ENCODE measurements around the gene MUC5AC.

Gene MUC5AC

DNA sequence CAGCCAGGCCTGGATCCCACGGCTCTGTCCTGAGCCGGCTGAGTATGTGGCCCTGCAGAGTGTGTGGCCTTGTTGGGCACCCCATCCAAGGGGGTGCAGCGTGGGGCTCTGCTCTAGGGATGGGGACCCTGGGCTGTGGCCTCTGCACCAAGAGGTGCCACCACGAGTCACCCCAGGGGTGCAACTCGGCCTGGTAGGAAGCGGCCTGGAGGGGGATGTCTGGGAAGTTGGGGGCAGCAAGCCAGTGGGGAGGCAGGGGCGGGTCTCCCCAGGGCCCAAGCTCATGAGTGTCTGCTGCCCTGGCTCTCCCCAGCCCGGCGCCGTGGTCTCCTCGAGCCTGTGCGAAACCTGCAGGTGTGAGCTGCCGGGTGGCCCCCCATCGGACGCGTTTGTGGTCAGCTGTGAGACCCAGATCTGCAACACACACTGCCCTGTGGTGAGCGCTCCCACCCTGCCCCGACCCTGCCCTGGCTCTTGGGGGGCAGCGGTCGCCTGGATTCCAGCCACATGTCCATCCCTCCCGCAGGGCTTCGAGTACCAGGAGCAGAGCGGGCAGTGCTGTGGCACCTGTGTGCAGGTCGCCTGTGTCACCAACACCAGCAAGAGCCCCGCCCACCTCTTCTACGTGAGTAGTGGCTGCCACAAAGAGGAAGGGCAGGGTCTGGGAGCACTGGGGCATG, 40.9 kb downstream of the MUC5AC start:
- TF ChIP-seq, protein P1, sequence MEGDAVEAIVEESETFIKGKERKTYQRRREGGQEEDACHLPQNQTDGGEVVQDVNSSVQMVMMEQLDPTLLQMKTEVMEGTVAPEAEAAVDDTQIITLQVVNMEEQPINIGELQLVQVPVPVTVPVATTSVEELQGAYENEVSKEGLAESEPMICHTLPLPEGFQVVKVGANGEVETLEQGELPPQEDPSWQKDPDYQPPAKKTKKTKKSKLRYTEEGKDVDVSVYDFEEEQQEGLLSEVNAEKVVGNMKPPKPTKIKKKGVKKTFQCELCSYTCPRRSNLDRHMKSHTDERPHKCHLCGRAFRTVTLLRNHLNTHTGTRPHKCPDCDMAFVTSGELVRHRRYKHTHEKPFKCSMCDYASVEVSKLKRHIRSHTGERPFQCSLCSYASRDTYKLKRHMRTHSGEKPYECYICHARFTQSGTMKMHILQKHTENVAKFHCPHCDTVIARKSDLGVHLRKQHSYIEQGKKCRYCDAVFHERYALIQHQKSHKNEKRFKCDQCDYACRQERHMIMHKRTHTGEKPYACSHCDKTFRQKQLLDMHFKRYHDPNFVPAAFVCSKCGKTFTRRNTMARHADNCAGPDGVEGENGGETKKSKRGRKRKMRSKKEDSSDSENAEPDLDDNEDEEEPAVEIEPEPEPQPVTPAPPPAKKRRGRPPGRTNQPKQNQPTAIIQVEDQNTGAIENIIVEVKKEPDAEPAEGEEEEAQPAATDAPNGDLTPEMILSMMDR (IDR thresholded peaks at IDR 0.05; ENCODE audit: borderline replicate concordance, insufficient read depth, low read depth, low read length): no peak
- no peak overlapping the region for H3K4me3 ChIP-seq (ENCODE audit: low read depth, low read length)

DNA sequence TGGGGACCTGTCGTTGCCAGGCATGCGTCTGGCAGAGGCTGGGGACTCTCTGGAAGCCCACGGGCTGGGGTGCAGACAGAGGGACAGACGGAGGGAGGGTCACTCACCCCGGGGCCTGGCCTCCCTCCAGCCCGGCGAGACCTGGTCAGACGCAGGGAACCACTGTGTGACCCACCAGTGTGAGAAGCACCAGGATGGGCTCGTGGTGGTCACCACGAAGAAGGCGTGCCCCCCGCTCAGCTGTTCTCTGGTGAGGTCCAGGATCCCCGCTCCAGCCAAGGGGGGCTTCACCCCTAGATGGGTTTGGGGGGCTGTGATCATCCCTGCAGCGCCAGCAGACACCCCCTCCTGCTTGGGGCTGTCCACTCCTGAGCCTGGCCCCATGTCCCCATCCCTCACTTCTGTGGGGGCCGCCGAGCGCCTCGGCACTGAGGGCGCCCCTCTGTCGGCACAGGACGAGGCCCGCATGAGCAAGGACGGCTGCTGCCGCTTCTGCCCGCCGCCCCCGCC, 41.5 kb downstream of the MUC5AC start:
- TF ChIP-seq, protein P1 (IDR thresholded peaks at IDR 0.05; ENCODE audit: borderline replicate concordance, insufficient read depth, low read depth, low read length): no peak
- no peak overlapping the region for H3K4me3 ChIP-seq (ENCODE audit: low read depth, low read length)

DNA sequence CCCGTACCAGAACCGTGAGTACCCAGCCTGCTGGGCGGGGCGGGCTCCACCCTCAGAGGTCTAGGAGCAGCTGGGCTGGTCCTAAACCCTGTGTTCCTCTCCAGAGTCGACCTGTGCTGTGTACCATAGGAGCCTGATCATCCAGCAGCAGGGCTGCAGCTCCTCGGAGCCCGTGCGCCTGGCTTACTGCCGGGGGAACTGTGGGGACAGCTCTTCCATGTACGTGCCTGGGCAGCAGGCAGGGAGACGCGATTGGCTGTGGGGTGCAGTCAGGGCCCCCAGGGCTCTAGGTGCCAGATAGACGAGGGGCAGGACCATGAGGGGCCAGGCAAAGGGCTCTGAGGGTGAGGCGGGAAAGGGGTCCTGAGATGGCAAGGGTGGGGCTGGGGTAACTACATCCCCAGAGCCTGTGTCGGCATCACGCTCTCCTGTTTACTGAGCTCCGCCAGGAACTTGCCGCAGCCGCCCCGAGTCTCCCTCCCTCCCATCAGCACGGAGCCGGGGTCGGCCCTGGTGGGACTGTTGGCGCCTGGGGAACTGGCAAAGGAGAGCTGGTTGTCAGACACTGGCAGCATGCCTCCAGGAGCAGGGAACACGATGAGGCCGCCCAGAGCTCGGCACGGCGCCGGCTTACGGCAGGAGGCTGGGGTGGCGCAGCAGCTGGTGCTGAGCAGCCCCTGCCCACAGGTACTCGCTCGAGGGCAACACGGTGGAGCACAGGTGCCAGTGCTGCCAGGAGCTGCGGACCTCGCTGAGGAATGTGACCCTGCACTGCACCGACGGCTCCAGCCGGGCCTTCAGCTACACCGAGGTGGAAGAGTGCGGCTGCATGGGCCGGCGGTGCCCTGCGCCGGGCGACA, 42.2 kb downstream of the MUC5AC start:
- TF ChIP-seq, protein P1 (IDR thresholded peaks at IDR 0.05; ENCODE audit: borderline replicate concordance, insufficient read depth, low read depth, low read length): no peak
- H3K4me3 ChIP-seq (ENCODE audit: low read depth, low read length): no peak overlapping the region

DNA sequence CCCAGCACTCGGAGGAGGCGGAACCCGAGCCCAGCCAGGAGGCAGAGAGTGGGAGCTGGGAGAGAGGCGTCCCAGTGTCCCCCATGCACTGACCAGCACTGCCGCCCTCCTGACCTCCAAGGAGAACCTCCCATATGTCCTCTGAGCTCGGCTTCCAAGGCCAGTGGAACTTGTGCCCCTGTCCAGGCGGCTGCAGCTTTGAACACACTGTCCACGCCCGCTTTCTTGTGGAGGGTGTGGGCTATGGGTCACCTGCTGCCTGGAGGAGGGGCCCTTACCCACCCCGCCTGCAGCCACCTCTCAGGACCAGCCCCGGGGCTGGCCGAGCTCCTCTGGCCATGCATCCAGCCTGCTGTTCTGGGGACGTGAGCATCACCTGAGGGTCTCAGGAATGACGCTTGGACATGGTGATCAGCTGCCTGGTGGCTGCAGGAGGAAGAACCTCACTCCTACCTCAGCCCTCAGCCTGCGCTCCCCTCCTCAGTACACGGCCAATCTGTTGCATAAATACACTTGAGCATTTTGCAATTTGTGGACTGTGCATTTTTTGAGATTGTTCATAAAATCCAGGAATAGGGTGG, 42.9 kb downstream of the MUC5AC start:
- H3K4me3 ChIP-seq (ENCODE audit: low read depth, low read length): no peak overlapping the region
- TF ChIP-seq, protein P1 (IDR thresholded peaks at IDR 0.05; ENCODE audit: borderline replicate concordance, insufficient read depth, low read depth, low read length): no peak

DNA sequence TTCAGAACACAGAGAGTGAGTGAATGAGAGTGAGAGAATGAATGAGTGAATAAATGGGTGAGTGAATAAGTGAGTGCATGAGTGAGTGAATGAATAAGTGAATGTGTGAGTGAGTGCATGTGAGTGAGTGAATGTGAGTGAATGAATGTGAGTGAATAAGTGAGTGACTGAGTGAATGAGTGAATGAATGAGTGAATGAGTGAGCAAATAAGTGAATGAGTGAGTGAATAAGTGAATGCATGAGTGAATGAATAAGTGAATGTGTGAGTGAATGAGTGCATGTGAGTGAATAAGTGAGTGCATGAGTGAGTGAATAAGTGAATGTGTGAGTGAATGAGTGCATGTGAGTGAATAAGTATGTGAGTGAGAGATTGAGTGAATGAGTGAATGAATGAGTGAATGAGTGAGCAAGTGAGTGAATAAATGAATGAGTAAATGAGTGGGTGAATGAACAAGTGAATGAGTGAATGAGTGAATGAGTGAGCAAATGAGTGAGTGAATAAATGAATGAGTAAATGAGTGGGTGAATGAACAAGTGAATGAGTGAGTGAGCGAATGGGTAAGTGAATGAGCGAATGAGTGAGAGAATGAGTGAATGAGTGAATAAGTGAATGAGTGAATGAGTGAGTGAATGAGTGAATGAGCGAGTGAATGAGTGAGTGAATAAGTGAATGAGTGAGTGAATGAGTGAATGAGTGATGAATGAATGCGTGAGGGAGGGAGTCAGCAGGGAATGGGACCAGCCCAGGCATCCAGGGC, 43.8 kb downstream of the MUC5AC start:
- H3K4me3 ChIP-seq (ENCODE audit: low read depth, low read length): no peak overlapping the region

DNA sequence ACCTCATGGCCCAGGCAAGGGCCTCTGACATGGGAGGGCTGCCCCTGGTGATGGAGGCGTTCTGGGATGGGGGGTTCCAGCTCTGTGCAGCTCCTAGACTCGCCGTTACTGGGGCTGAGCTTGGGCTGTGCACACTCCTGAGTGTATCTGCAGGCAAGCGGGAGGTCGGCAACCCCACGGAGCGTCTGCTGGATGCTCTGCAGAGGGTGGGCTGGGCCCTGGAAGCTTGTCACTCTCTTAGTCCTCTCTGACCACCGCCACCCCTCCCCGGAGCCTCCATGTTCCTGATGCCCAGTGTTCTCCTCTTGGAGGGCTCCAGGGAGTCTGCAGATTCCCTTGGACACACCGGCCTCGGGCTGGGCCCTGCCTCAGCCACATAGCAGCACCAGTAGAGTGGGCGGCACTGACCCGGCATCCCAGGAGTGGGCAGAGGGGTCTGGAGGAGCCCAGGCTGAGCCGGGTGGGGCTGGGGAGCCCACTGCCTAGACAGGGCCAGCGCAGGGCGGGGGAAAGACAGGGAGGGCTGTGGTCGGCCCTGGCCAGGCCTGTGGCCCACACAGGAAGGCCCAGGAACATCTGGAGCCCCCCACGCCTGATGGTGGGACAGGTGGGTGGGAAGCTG, 44.5 kb downstream of the MUC5AC start:
- TF ChIP-seq, protein P1 (IDR thresholded peaks at IDR 0.05; ENCODE audit: borderline replicate concordance, insufficient read depth, low read depth, low read length): no peak
- H3K4me3 ChIP-seq (ENCODE audit: low read depth, low read length): no peak overlapping the region

More for the DNA sequence above, 43.8 kb downstream of the MUC5AC start:
- TF ChIP-seq, protein P1 (IDR thresholded peaks at IDR 0.05; ENCODE audit: borderline replicate concordance, insufficient read depth, low read depth, low read length): no peak

Data from GM12875 (cell line).